ENCODE data around the gene PRR29. TPM values are rescaled to one million over a fixed set of nuclear protein-coding genes. Genes with fewer than 3 reads are reported as not detected.
A peak's percentile ranks its signal among the peaks of the same experiment; 100 is the strongest.

Gene PRR29
- total RNA-seq, 1 donor from 2014 or later: 0.08 TPM

DNA sequence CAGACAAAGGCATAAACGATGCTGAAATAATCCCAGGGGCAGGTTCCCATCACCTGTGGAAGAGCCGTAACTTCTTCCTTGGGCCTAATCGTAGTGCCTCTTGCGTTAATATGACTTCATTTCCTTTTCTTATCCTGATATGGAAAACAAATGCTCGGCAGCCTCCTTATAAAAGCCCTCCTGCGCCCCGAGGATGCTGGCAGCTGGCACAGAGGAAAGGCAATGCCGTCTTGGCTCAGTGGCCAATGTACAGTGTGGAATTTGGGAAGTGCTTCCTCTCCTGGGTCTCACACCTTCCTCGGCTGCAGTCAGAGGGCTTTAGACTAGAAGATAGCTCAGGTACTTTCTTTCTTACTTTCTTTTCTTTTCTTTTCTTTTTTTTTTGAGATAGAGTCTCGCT is 28.9 kb upstream of the PRR29 start:
- Histone ChIP-seq H3K4me3 (ENCODE audit: low read depth, low read length) (no peak overlapping the region), H3K36me3 (ENCODE audit: control insufficient read depth, insufficient read depth, low read length) (no peaks in the 10 kb centered on the region), H3K27me3 (ENCODE audit: control insufficient read depth, insufficient read depth, low read length) (no peaks in the 10 kb centered on the region)
- TF ChIP-seq CTCF (IDR thresholded peaks at IDR 0.05; ENCODE audit: insufficient read depth, low read length, poor library complexity, severe bottlenecking): no peak
- DNase-seq (ENCODE audit: low read depth): no peak

- Histone ChIP-seq H3K36me3 (ENCODE audit: control insufficient read depth, insufficient read depth, low read length) (no peaks in the 10 kb centered on the region), H3K27me3 (ENCODE audit: control insufficient read depth, insufficient read depth, low read length) (no peaks in the 10 kb centered on the region), H3K4me3 (ENCODE audit: low read depth, low read length) (no peak within 1 kb of the TSS)
- TF ChIP-seq CTCF (IDR thresholded peaks at IDR 0.05; ENCODE audit: insufficient read depth, low read length, poor library complexity, severe bottlenecking): no peak
- DNase-seq (ENCODE audit: low read depth): no peak
These were observed 25.4 kb upstream of the PRR29 start, which contains the start of gene SCN4A for GRCh38 chr17:63972796-63973195. TSS of gene SCN4A (minus strand) at chr17:63972918. CDS start at chr17:63972841, 77 bp downstream.

- no peak for DNase-seq (ENCODE audit: low read depth)
- no peaks in the 10 kb centered on the region for H3K36me3 ChIP-seq (ENCODE audit: control insufficient read depth, insufficient read depth, low read length)
- no peaks in the 10 kb centered on the region for H3K27me3 ChIP-seq (ENCODE audit: control insufficient read depth, insufficient read depth, low read length)
- no peak for TF ChIP-seq CTCF (IDR thresholded peaks at IDR 0.05; ENCODE audit: insufficient read depth, low read length, poor library complexity, severe bottlenecking)
- H3K4me3 ChIP-seq (ENCODE audit: low read depth, low read length): no peak overlapping the region
These were observed 24.9 kb upstream of the PRR29 start for GRCh38 chr17:63973247-63973646.

- Histone ChIP-seq H3K4me3 (ENCODE audit: low read depth, low read length) (no peak overlapping the region), H3K27me3 (ENCODE audit: control insufficient read depth, insufficient read depth, low read length) (no peaks in the 10 kb centered on the region), H3K36me3 (ENCODE audit: control insufficient read depth, insufficient read depth, low read length) (no peaks in the 10 kb centered on the region)
- no peak for DNase-seq (ENCODE audit: low read depth)
- TF ChIP-seq CTCF (IDR thresholded peaks at IDR 0.05; ENCODE audit: insufficient read depth, low read length, poor library complexity, severe bottlenecking): no peak
These were observed 24.1 kb upstream of the PRR29 start for GRCh38 chr17:63973930-63974593.

DNA sequence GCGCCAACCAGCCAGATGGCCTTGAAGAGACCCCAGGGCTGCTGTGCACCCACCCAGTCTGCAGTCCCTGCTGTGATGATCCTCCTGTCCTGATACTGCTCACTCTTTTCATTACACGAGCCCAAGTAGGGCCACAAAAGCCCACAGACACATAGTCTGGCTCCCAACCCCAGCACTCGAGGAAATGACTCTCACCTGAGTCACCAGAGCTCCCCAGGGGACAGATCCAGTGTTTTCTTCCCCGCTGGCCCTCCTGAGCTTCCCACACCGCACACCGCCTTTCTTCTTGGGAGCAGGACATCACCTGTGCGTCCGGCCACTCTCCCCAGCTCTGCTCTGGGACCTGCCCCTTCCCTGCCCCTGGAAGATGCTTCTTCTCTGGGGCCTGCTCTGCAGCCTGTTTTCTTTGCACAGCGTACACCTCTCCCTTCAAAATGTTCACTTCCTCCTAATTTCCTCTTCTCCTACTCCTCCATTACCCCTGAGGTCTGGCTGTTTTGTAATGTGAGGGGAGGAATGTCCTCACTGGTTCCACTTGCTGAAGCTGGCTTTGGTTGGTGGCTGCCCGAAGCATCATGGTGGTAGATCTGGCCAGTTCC is 23.5 kb upstream of the PRR29 start:
- no peaks in the 10 kb centered on the region for H3K36me3 ChIP-seq (ENCODE audit: control insufficient read depth, insufficient read depth, low read length)
- TF ChIP-seq CTCF (IDR thresholded peaks at IDR 0.05; ENCODE audit: insufficient read depth, low read length, poor library complexity, severe bottlenecking): no peak
- H3K27me3 ChIP-seq (ENCODE audit: control insufficient read depth, insufficient read depth, low read length): no peaks in the 10 kb centered on the region
- H3K4me3 ChIP-seq (ENCODE audit: low read depth, low read length): no peak overlapping the region
- peak; percentile 41 for DNase-seq (ENCODE audit: low read depth)

Measured in kidney epithelial cell (primary cell).